ENCODE data around the gene SH2D1A. TPM values are rescaled to one million over a fixed set of nuclear protein-coding genes. Genes with fewer than 3 reads are reported as not detected.
"Not testable (repeated sequence)": the region's sequence is repeated elsewhere in the genome, so short reads cannot be mapped to it uniquely, and the experiment has no call there.

SH2D1A gene
- total RNA-seq (10 to 100 TPM; 10.2 to 19.5 (median 12.9) TPM), polyA plus RNA-seq (1 to 10 TPM; 3.8 to 7.2 (median 5.2) TPM)
- long read RNA-seq, donor 1, partial matches to known transcripts = 0 of 3 reads
- long read RNA-seq, donor 1, other reads (novel, unspliced or antisense) = 0 of 3 reads
- long read RNA-seq, donor 2, partial matches to known transcripts = 0 of 3 reads
- long read RNA-seq, donor 2, other reads (novel, unspliced or antisense) = 0 of 3 reads

- Histone ChIP-seq H3K9me3 (no peaks in the 10 kb centered on the region), H3K27me3 (replicated peaks in 1 of 7) (no peaks in the 10 kb centered on the region), H3K36me3 (no peaks in the 10 kb centered on the region), H3K27ac (peak within 1 kb of the TSS; percentile 27 to 87 (median 72)), H3K4me1 (no peaks in the 10 kb centered on the region), H3K4me3 (peak within 1 kb of the TSS in 7 of 8 donors; percentile 8 to 65 (median 25))
- TF ChIP-seq POLR2AphosphoS5 (IDR thresholded peaks at IDR 0.05) = peak; percentile 74 to 76 (median 75)
- TF ChIP-seq POLR2A (IDR thresholded peaks at IDR 0.05) = peak in 1 of 3 donors; percentile 20
- no peak for TF ChIP-seq CTCF (IDR thresholded peaks at IDR 0.05 in 8 of 11, conservative IDR thresholded peaks at IDR 0.05 in 3 of 11)
- 47 to 73% (median 66%) methylated on average over 9 to 19 of the region's 19 CpGs for WGBS, 5 donors
- intact Hi-C loops (cut with DNase I; ENCODE audit: low total_unique reads) = no loop called here
- peak; percentile 77 for DNase-seq
These were observed at the start of gene SH2D1A for GRCh38 chrX:124346117-124346876. Gene SH2D1A, plus strand, starts transcription at chrX:124346563. Its CDS starts 80 bp downstream, at chrX:124346643.

- peaks cover 0 to 11% (median 0%) of the 10 kb centered on the region in 8 donors for H3K9me3 ChIP-seq
- H3K4me3 ChIP-seq; DNase-seq; H3K27ac ChIP-seq; H3K36me3 ChIP-seq; intact Hi-C loops (cut with DNase I; ENCODE audit: low total_unique reads); H3K4me1 ChIP-seq; H3K27me3 ChIP-seq (replicated peaks in 1 of 7): not testable (repeated sequence)
- WGBS, 5 donors = 90 to 97% (median 96%) methylated on average over 4 of the region's 4 CpGs
These were observed 47.0 kb upstream of the SH2D1A start for GRCh38 chrX:124299323-124299722.

- intact Hi-C loops (cut with DNase I; ENCODE audit: low total_unique reads) = no loop called here
- TF ChIP-seq CTCF (IDR thresholded peaks at IDR 0.05 in 8 of 11, conservative IDR thresholded peaks at IDR 0.05 in 3 of 11) (no peak), POLR2AphosphoS5 (IDR thresholded peaks at IDR 0.05) (no peak)
- Histone ChIP-seq H3K9me3 (peaks cover 0 to 8% (median 0%) of the 10 kb centered on the region in 8 donors), H3K36me3 (no peaks in the 10 kb centered on the region), H3K27ac (peak overlapping the region in 2 of 8 donors; percentile 23 to 27), H3K4me3 (no peak overlapping the region), H3K27me3 (replicated peaks in 1 of 7) (no peaks in the 10 kb centered on the region), H3K4me1 (no peaks in the 10 kb centered on the region)
- 40 to 61% (median 48%) methylated on average over 4 of the region's 4 CpGs for WGBS, 5 donors
- DNase-seq = no peak
These were observed 46.0 kb upstream of the SH2D1A start for GRCh38 chrX:124300405-124300804.

- intact Hi-C loops (cut with DNase I; ENCODE audit: low total_unique reads) = no loop called here
- Histone ChIP-seq H3K27ac (no peak overlapping the region), H3K4me1 (no peaks in the 10 kb centered on the region), H3K9me3 (no peaks in the 10 kb centered on the region), H3K27me3 (replicated peaks in 1 of 7) (no peaks in the 10 kb centered on the region), H3K36me3 (no peaks in the 10 kb centered on the region), H3K4me3 (no peak overlapping the region)
- no peak for DNase-seq
- TF ChIP-seq POLR2A (IDR thresholded peaks at IDR 0.05) (no peak), CTCF (IDR thresholded peaks at IDR 0.05 in 8 of 11, conservative IDR thresholded peaks at IDR 0.05 in 3 of 11) (no peak), POLR2AphosphoS5 (IDR thresholded peaks at IDR 0.05) (no peak)
- 73 to 81% (median 76%) methylated on average over 2 of the region's 2 CpGs for WGBS, 5 donors
These were observed 39.0 kb upstream of the SH2D1A start for GRCh38 chrX:124307253-124307907.

All from spleen (tissue), 13 donors.